Caco-2 (cell line): ENCODE measurements around the gene IQGAP3. TPM values are rescaled to one million over a fixed set of nuclear protein-coding genes. Genes with fewer than 3 reads are reported as not detected.

Experiments
- BruUV-seq: library from RNA; stranded (reverse); fragments of 400-500 nt; replicated peaks from 2 replicates; lab custom pipeline; 2021; lab: Mats Ljungman, UMichigan
- CTCF ChIA-PET: fragments of 300-600 bp; sonication (Branson Sonifier 250); formaldehyde crosslinking; loops from one replicate; lab custom pipeline; 2022; ENCODE audit warnings: antibody characterized with exemption; lab: Charles Lee
- POLR2A ChIA-PET: fragments of 300-600 bp; sonication (Branson Sonifier 250); formaldehyde crosslinking; loops from one replicate; lab custom pipeline; 2022; ENCODE audit warnings: antibody characterized with exemption; lab: Charles Lee
- DNase-seq, 2 experiments: peaks; one replicate each; pipeline versions ENCODE4 v3.0.0 to v3.0.0-alpha.2; 2020 to 2022
- H3K27me3 ChIP-seq: replicated peaks from 2 replicates; pipeline ENCODE4 v1.6.0; 2011; ENCODE audit warnings: low read length; ENCODE audit not compliant: control insufficient read depth, insufficient read depth
- H3K36me3 ChIP-seq: 2 replicates; pipeline ENCODE4 v1.5.1; 2011; ENCODE audit warnings: low read length; ENCODE audit not compliant: control insufficient read depth, insufficient read depth
- H3K4me1 ChIP-seq: fragments of 250-450 bp; sonication (Bioruptor Pico); 2 replicates; pipeline ENCODE4 v1.5.1; 2020; ENCODE audit warnings: mild to moderate bottlenecking
- H3K4me3 ChIP-seq: 2 replicates; pipeline ENCODE4 v1.5.1; 2011; ENCODE audit warnings: low read depth, mild to moderate bottlenecking, control low read depth, low read length
- H3K9me3 ChIP-seq: fragments of 250-450 bp; sonication (Bioruptor Pico); 2 replicates; pipeline ENCODE4 v1.5.1; 2020; ENCODE audit warnings: mild to moderate bottlenecking, moderate library complexity
- H3K27ac Mint-ChIP-seq: one replicate; pipeline ENCODE4 v1.8.0; 2022; ENCODE audit warnings: mixed read lengths; ENCODE audit not compliant: unreplicated experiment
- H3K27me3 Mint-ChIP-seq: one replicate; pipeline ENCODE4 v1.8.0; 2022; ENCODE audit warnings: mixed read lengths; ENCODE audit not compliant: insufficient read depth, unreplicated experiment
- H3K36me3 Mint-ChIP-seq: one replicate; pipeline ENCODE4 v1.8.0; 2022; ENCODE audit warnings: mild to moderate bottlenecking, mixed read lengths; ENCODE audit not compliant: insufficient read depth, unreplicated experiment
- H3K4me1 Mint-ChIP-seq: one replicate; pipeline ENCODE4 v1.8.0; 2022; ENCODE audit warnings: low read depth, mixed read lengths; ENCODE audit not compliant: unreplicated experiment
- H3K4me3 Mint-ChIP-seq: one replicate; pipeline ENCODE4 v1.8.0; 2022; ENCODE audit warnings: mild to moderate bottlenecking, moderate library complexity, mixed read lengths; ENCODE audit not compliant: unreplicated experiment
- H3K9me3 Mint-ChIP-seq: one replicate; pipeline ENCODE4 v1.8.0; 2022; ENCODE audit warnings: mixed read lengths; ENCODE audit not compliant: unreplicated experiment
- intact Hi-C: fragments of 100-400 bp; cut with micrococcal nuclease; formaldehyde crosslinking; loops from one replicate; pipeline ENCODE4 v1.10.0; 2022; ENCODE audit not compliant: unreplicated experiment
- total RNA-seq: library from RNA; stranded (reverse); gene quantifications from 2 replicates; pipeline ENCODE4 v1.2.3, GENCODE V29; 2022
- TF ChIP-seq, protein P1 (sequence below), 2 experiments: fragments of 200-600 bp in 1 of 2; IDR thresholded peaks; 1 replicate in 1 of 2; 2 replicates in 1 of 2; pipeline versions ENCODE4 v1.5.1 to v1.8.0; 2011 to 2022; ENCODE audit warnings: antibody characterized with exemption in 1 of 2, control low read depth in 1 of 2, inconsistent platforms in 1 of 2, low read depth in 1 of 2, low read length in 1 of 2, mild to moderate bottlenecking in 1 of 2, moderate library complexity in 1 of 2; ENCODE audit not compliant: insufficient read depth in 1 of 2, severe bottlenecking in 1 of 2, unreplicated experiment in 1 of 2

The IQGAP3 gene
- total RNA-seq, 1 experiment from 2014 or later: 37.6 TPM

DNA sequence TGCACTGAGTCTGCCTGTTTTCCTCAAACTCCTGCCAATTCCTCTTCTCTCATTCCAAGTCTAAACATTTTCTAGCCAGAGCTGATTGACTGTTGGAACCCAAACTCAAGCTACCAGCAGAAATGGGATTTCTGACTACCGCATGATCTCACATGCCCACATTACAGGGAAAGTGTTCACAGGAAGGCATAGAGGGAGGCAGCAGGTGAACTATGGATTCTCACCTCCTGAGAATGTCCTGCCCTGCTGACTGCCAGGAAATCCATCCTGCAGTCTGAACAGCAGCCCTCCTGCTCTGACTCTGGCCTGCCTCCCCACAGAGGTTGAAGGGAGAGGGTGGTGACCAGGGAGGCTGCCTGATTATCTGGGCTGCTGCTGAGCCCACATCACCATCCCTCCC lies 22.5 kb downstream of the IQGAP3 start:
- no peaks in the 10 kb centered on the region for H3K27me3 Mint-ChIP-seq
- H3K4me3 Mint-ChIP-seq: no peak overlapping the region

DNA sequence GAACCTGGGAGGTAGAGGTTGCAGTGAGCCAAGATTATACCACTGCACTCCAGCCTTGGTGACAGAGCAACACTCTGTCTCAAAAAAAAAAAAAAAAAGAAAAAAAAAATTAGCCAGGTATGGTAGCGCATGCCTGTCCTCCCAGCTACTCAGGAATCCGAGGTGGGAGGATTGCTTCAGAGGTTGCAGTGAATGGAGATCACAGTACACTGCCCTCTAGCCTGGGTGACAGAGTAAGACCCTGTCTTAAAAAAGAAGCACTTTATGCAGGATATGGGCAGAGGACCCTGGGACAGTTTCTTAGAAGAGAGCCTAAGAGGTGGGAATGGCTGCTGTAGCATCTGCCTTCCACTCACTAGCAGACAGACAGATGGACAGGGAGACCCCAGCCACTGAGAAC lies 23.0 kb downstream of the IQGAP3 start:
- H3K36me3 Mint-ChIP-seq: peaks cover 22% of the 10 kb centered on the region
- BruUV-seq: no TSS peak
- peak in 1 of 2 experiments; percentile 21 for DNase-seq
- no peaks in the 10 kb centered on the region for H3K9me3 Mint-ChIP-seq
- ChIA-PET POLR2A (no interaction called here), CTCF (no interaction called here)
- peaks cover 2% of the 10 kb centered on the region for H3K36me3 ChIP-seq
- H3K9me3 ChIP-seq: no peaks in the 10 kb centered on the region
- no peak overlapping the region for H3K27ac Mint-ChIP-seq
- TF ChIP-seq, protein P1, sequence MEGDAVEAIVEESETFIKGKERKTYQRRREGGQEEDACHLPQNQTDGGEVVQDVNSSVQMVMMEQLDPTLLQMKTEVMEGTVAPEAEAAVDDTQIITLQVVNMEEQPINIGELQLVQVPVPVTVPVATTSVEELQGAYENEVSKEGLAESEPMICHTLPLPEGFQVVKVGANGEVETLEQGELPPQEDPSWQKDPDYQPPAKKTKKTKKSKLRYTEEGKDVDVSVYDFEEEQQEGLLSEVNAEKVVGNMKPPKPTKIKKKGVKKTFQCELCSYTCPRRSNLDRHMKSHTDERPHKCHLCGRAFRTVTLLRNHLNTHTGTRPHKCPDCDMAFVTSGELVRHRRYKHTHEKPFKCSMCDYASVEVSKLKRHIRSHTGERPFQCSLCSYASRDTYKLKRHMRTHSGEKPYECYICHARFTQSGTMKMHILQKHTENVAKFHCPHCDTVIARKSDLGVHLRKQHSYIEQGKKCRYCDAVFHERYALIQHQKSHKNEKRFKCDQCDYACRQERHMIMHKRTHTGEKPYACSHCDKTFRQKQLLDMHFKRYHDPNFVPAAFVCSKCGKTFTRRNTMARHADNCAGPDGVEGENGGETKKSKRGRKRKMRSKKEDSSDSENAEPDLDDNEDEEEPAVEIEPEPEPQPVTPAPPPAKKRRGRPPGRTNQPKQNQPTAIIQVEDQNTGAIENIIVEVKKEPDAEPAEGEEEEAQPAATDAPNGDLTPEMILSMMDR (IDR thresholded peaks at IDR 0.05; ENCODE audit: insufficient read depth in 1 of 2, low read depth in 1 of 2, low read length in 1 of 2, severe bottlenecking in 1 of 2, unreplicated experiment in 1 of 2): no peak
- peaks cover 5% of the 10 kb centered on the region for H3K4me1 Mint-ChIP-seq
- intact Hi-C loops: no loop called here
- H3K4me3 ChIP-seq: no peak overlapping the region
- H3K4me3 Mint-ChIP-seq: no peak overlapping the region
- H3K27me3 Mint-ChIP-seq: no peaks in the 10 kb centered on the region
- H3K4me1 ChIP-seq: no peaks in the 10 kb centered on the region
- no peaks in the 10 kb centered on the region for H3K27me3 ChIP-seq

More for the DNA sequence above, 22.5 kb downstream of the IQGAP3 start:
- BruUV-seq: no TSS peak
- TF ChIP-seq, protein P1 (IDR thresholded peaks at IDR 0.05; ENCODE audit: insufficient read depth in 1 of 2, low read depth in 1 of 2, low read length in 1 of 2, severe bottlenecking in 1 of 2, unreplicated experiment in 1 of 2): no peak
- Mint-ChIP-seq H3K9me3 (no peaks in the 10 kb centered on the region), H3K4me1 (peaks cover 3% of the 10 kb centered on the region), H3K27ac (no peak overlapping the region), H3K36me3 (peaks cover 25% of the 10 kb centered on the region)
- ChIA-PET POLR2A (no interaction called here), CTCF (no interaction called here)
- H3K4me3 ChIP-seq: no peak overlapping the region
- no peaks in the 10 kb centered on the region for H3K9me3 ChIP-seq
- intact Hi-C loops: no loop called here
- H3K27me3 ChIP-seq: no peaks in the 10 kb centered on the region
- no peaks in the 10 kb centered on the region for H3K4me1 ChIP-seq
- H3K36me3 ChIP-seq: peaks cover 2% of the 10 kb centered on the region
- DNase-seq: no peak

DNA sequence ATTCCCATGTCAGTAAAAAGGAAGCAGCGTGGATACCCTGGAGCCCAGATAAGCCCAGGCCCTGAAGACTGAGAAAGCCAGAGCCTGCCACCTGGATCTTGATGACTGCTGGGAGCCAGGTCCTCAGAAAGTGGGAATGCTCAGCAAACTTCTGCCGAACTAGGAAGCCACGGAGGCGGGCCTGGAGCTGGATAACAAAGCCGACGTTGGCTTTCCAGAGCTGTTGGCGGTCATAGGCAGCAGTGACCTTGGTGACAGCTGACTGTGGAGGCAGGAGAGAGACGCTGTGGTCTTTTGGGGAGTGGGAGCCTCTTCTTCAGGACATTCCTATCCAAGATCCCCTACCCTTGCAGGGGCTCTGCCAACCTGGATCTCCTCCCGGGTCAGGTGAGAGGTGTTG lies 24.4 kb downstream of the IQGAP3 start:
- H3K9me3 Mint-ChIP-seq: no peaks in the 10 kb centered on the region
- ChIA-PET POLR2A (no interaction called here), CTCF (interaction anchor here (0.6 kb wide), 1 partner anchor 345 kb away, joined by 3 read pairs; no protein-coding TSS in a partner anchor)
- peaks cover 13% of the 10 kb centered on the region for H3K36me3 Mint-ChIP-seq
- H3K9me3 ChIP-seq: no peaks in the 10 kb centered on the region
- H3K4me1 Mint-ChIP-seq: peaks cover 11% of the 10 kb centered on the region
- H3K27me3 ChIP-seq: no peaks in the 10 kb centered on the region
- no peak overlapping the region for H3K4me3 Mint-ChIP-seq
- H3K27me3 Mint-ChIP-seq: no peaks in the 10 kb centered on the region
- TF ChIP-seq, protein P1 (IDR thresholded peaks at IDR 0.05; ENCODE audit: insufficient read depth in 1 of 2, low read depth in 1 of 2, low read length in 1 of 2, severe bottlenecking in 1 of 2, unreplicated experiment in 1 of 2): no peak
- DNase-seq: no peak
- H3K4me3 ChIP-seq: no peak overlapping the region
- H3K27ac Mint-ChIP-seq: no peak overlapping the region
- H3K36me3 ChIP-seq: peaks cover 2% of the 10 kb centered on the region
- BruUV-seq: no TSS peak
- intact Hi-C loops: no loop called here
- peaks cover 5% of the 10 kb centered on the region; the same call in 1 of the 2 replicates for H3K4me1 ChIP-seq
